GM18520 (cell line): ENCODE results near the gene MEIOSIN.
A peak's percentile ranks its signal among the peaks of the same experiment; 100 is the strongest.

Source experiments
- ATAC-seq: cut with Tn5 transposase; IDR thresholded peaks from one replicate; pipeline ENCODE4 v1.9.1; 2021; ENCODE audit not compliant: unreplicated experiment

Gene MEIOSIN

GRCh38 chr19:45779231-45780145 is 46.2 kb downstream of the MEIOSIN start:
- ATAC-seq = peak; percentile 49

- ATAC-seq = no peak
Observed at GRCh38 chr19:45780146-45780447, 46.9 kb downstream of the MEIOSIN start.

GRCh38 chr19:45780448-45781213 is 47.4 kb downstream of the MEIOSIN start:
- ATAC-seq = no peak

GRCh38 chr19:45781214-45782161 is 48.2 kb downstream of the MEIOSIN start:
- ATAC-seq = no peak

- no peak for ATAC-seq
Observed at GRCh38 chr19:45782162-45782691, 49.0 kb downstream of the MEIOSIN start, which contains the start of gene DMPK. Gene DMPK (minus strand): TSS chr19:45782490. CDS start chr19:45782352, 138 bp downstream.

- ATAC-seq = no peak
Observed at GRCh38 chr19:45782820-45783785, 49.9 kb downstream of the MEIOSIN start.

- ATAC-seq = no peak
Observed at GRCh38 chr19:45784096-45784495, 50.9 kb downstream of the MEIOSIN start.

- no peak for ATAC-seq
Observed at GRCh38 chr19:45785097-45785496, 51.9 kb downstream of the MEIOSIN start.

GRCh38 chr19:45785781-45786532 is 52.7 kb downstream of the MEIOSIN start:
- ATAC-seq = no peak

GRCh38 chr19:45786533-45786894 is 53.3 kb downstream of the MEIOSIN start:
- no peak for ATAC-seq

- ATAC-seq = no peak
Observed at GRCh38 chr19:45789035-45789786, 56.0 kb downstream of the MEIOSIN start.

- no peak for ATAC-seq
Observed at GRCh38 chr19:45790942-45791341, 57.7 kb downstream of the MEIOSIN start.

GRCh38 chr19:45791744-45792469 is 58.7 kb downstream of the MEIOSIN start:
- no peak for ATAC-seq

GRCh38 chr19:45792470-45793177 is 59.4 kb downstream of the MEIOSIN start, which contains the start of gene DMWD:
Gene DMWD (minus strand): TSS chr19:45792845. CDS start chr19:45792756, 89 bp downstream.
- ATAC-seq = peak; percentile 94

GRCh38 chr19:45793178-45793564 is 59.9 kb downstream of the MEIOSIN start:
- no peak for ATAC-seq

- ATAC-seq = no peak
Observed at GRCh38 chr19:45793876-45794275, 60.6 kb downstream of the MEIOSIN start.

- no peak for ATAC-seq
Observed at GRCh38 chr19:45794627-45795026, 61.4 kb downstream of the MEIOSIN start.
